NCI-H82 treated with DMSO at 0.1 percent for 48 hours (cell line): ENCODE results near the gene PACS2.
A peak's percentile ranks its signal among the peaks of the same experiment; 100 is the strongest.
"Not testable (repeated sequence)": the region's sequence is repeated elsewhere in the genome, so short reads cannot be mapped to it uniquely, and the experiment has no call there.

Experiments
- DNase-seq: peaks from one replicate; lab custom pipeline; 2025; ENCODE audit not compliant: unreplicated experiment; lab: John Stamatoyannopoulos, UW

PACS2 gene

GRCh38 chr14:105287249-105288102, 27.1 kb upstream of the PACS2 start:
- no peak for DNase-seq

GRCh38 chr14:105288936-105289335, 25.6 kb upstream of the PACS2 start:
- DNase-seq, result not testable (repeated sequence)

GRCh38 chr14:105290621-105291346, 23.8 kb upstream of the PACS2 start:
- no peak for DNase-seq

- DNase-seq, result no peak
Observed at GRCh38 chr14:105292826-105293711, 21.5 kb upstream of the PACS2 start.

- no peak for DNase-seq
Observed at GRCh38 chr14:105294142-105294597, 20.4 kb upstream of the PACS2 start.

- DNase-seq, result not testable (repeated sequence)
Observed at GRCh38 chr14:105297311-105297710, 17.2 kb upstream of the PACS2 start.

- no peak for DNase-seq
Observed at GRCh38 chr14:105299654-105300541, 14.7 kb upstream of the PACS2 start.

- peak; percentile 74 for DNase-seq
Observed at GRCh38 chr14:105300542-105301102, 13.9 kb upstream of the PACS2 start, which contains the start of gene BRF1. BRF1 (minus strand) TSS chr14:105301001; CDS start chr14:105300629, 372 bp downstream.

GRCh38 chr14:105301103-105301914, 13.2 kb upstream of the PACS2 start:
- DNase-seq, result peak; percentile 92

GRCh38 chr14:105301915-105302249, 12.7 kb upstream of the PACS2 start:
- not testable (repeated sequence) for DNase-seq

- peak; percentile 6 for DNase-seq
Observed at GRCh38 chr14:105303949-105304348, 10.6 kb upstream of the PACS2 start.

- DNase-seq, result no peak
Observed at GRCh38 chr14:105304565-105304964, 10.0 kb upstream of the PACS2 start.

GRCh38 chr14:105305345-105305744, 9.2 kb upstream of the PACS2 start:
- no peak for DNase-seq

- no peak for DNase-seq
Observed at GRCh38 chr14:105305791-105306190, 8.8 kb upstream of the PACS2 start.

- DNase-seq, result no peak
Observed at GRCh38 chr14:105307052-105307727, 7.4 kb upstream of the PACS2 start.

- no peak for DNase-seq
Observed at GRCh38 chr14:105309371-105309770, 5.2 kb upstream of the PACS2 start.

GRCh38 chr14:105311838-105312237, 2.7 kb upstream of the PACS2 start:
- DNase-seq, result no peak

GRCh38 chr14:105312973-105313372, 1.6 kb upstream of the PACS2 start:
- no peak for DNase-seq
